HT-29 (cell line): ENCODE measurements around the gene SLC46A2. TPM values are rescaled to one million over a fixed set of nuclear protein-coding genes. Genes with fewer than 3 reads are reported as not detected.

ENCODE experiments used
- total RNA-seq: library from RNA; depleted of rRNA; stranded (reverse); fragments of >200 nt; shearing (Covaris generic); gene quantifications from 2 replicates; pipeline ENCODE4 v1.2.3, GENCODE V29; 2014; rRNA removed

The SLC46A2 gene
- total RNA-seq, 1 experiment from 2014 or later: not detected

Other genes starting within 250 kb of the SLC46A2 start
- 9.2 and 10.5 TPM in 2 replicates for gene INIP, start 172.8 kb downstream of the SLC46A2 start, total RNA-seq
- gene SNX30, start 140.1 kb downstream of the SLC46A2 start, total RNA-seq: 2.8 and 3.2 TPM in 2 replicates
- gene ZNF883, start 121.3 kb upstream of the SLC46A2 start, total RNA-seq: not detected in 2 replicates
- gene ZFP37, start 165.8 kb upstream of the SLC46A2 start, total RNA-seq: not detected in 2 replicates